ENCODE data around the gene ZW10. TPM values are rescaled to one million over a fixed set of nuclear protein-coding genes. Genes with fewer than 3 reads are reported as not detected.

The ZW10 gene
- total RNA-seq, 1 experiment from 2014 or later, result 26.0 TPM

- Histone ChIP-seq H2BK15ac (ENCODE audit: low read depth, low read length) (no peak overlapping the region), H2AK5ac (ENCODE audit: insufficient read length, low read length) (no peak overlapping the region), H2BK5ac (ENCODE audit: insufficient read length, low read length) (no peak overlapping the region), H4K8ac (replicated peaks; ENCODE audit: insufficient read length, low read depth, low read length) (no peak overlapping the region), H3K27me3 (ENCODE audit: insufficient read depth, low read length) (no peaks in the 10 kb centered on the region), H3K79me1 (ENCODE audit: insufficient read depth, low read depth, low read length, poor library complexity, severe bottlenecking) (no peaks in the 10 kb centered on the region), H3K4me1 (ENCODE audit: insufficient read depth, low read length) (no peaks in the 10 kb centered on the region), H4K91ac (ENCODE audit: insufficient read length, low read depth, low read length) (no peak overlapping the region), H2BK120ac (ENCODE audit: low read depth, low read length, poor library complexity, severe bottlenecking) (no peak overlapping the region), H3T11ph (ENCODE audit: low read length) (no peak overlapping the region), H3K23me2 (ENCODE audit: insufficient read length, low read depth, low read length, poor library complexity, severe bottlenecking) (no peaks in the 10 kb centered on the region), H3K4me2 (ENCODE audit: insufficient read depth, insufficient read length, low read length) (no peak overlapping the region), H2BK20ac (ENCODE audit: low read depth, low read length, poor library complexity, severe bottlenecking) (no peak overlapping the region), H4K5ac (ENCODE audit: insufficient read length, low read depth, low read length) (no peak overlapping the region), H3K9me3 (ENCODE audit: control insufficient read depth, low read depth, low read length) (no peaks in the 10 kb centered on the region), H3K27ac (ENCODE audit: insufficient read length, low read depth, low read length) (no peak overlapping the region), H2AFZ (ENCODE audit: low read length) (no peak overlapping the region), H3K4ac (ENCODE audit: low read depth, low read length) (no peak overlapping the region), H3K79me2 (ENCODE audit: insufficient read depth, low read length) (no peaks in the 10 kb centered on the region), H4K20me1 (ENCODE audit: control insufficient read depth, insufficient read depth, insufficient read length) (no peaks in the 10 kb centered on the region), H3K18ac (ENCODE audit: insufficient read length, low read depth, low read length) (no peak overlapping the region), H3K56ac (ENCODE audit: insufficient read length, low read depth, low read length) (no peak overlapping the region), H3K14ac (ENCODE audit: insufficient read depth, low read length) (no peak overlapping the region), H3K23ac (ENCODE audit: insufficient read length, low read depth, low read length) (no peak overlapping the region), H3K9ac (ENCODE audit: extremely low read depth, insufficient read length, low read length) (no peak overlapping the region), H2BK12ac (ENCODE audit: insufficient read length, low read depth, low read length) (no peak overlapping the region)
- Mint-ChIP-seq H3K27ac (peak overlapping the region in 2 of 3 experiments; percentile 88 to 97; a peak in 1 of 7 replicates), H3K4me1 (peaks cover 2 to 10% of the 10 kb centered on the region in 2 experiments), H3K27me3 (ENCODE audit: low read depth) (peaks cover 18% of the 10 kb centered on the region), H3K4me3 (peak overlapping the region; percentile 98 to 100), H3K9me3 (no peaks in the 10 kb centered on the region; a peak in 2 of 5 replicates), H3K36me3 (ENCODE audit: insufficient read depth in 1 of 3, low read depth in 3 of 3) (peaks cover 2 to 8% (median 8%) of the 10 kb centered on the region in 3 experiments; a peak in 6 of 7 replicates)
- peak; percentile 8; the same call in 1 of the 3 replicates for TF ChIP-seq CTCF (conservative IDR thresholded peaks at IDR 0.05)
- no CpG with 5 or more reads among the region's 1 CpG for WGBS (ENCODE audit: extremely low coverage, insufficient read length, low lambda C conversion rate)
- no peak for DNase-seq
Measured at GRCh38 chr11:113774174-113774503, 647 bp upstream of the ZW10 start.
